Measurements from ENCODE around the gene ATXN7. TPM values are rescaled to one million over a fixed set of nuclear protein-coding genes. Genes with fewer than 3 reads are reported as not detected.

Gene ATXN7
- total and polyA plus RNA-seq, 2 of the 13 experiments (the other 11 are each of a cell fraction or from before 2014, with no cell fraction given): 13.8 to 20.0 TPM

- peaks cover 39% of the 10 kb centered on the region for H3K4me1 ChIP-seq (ENCODE audit: insufficient read depth, low read length)
- peaks cover 62% of the 10 kb centered on the region for H3K79me2 ChIP-seq (ENCODE audit: insufficient read depth, low read length)
- CTCF ChIA-PET (ENCODE audit: low intra/inter-chr PET ratio, low total read pairs): no interaction called here
- no peaks in the 10 kb centered on the region for H3K27me3 ChIP-seq (ENCODE audit: control insufficient read depth in 1 of 2, insufficient read depth in 2 of 2, low read length in 2 of 2)
- H3K9ac ChIP-seq (ENCODE audit: insufficient read depth, low read depth, low read length): no peak overlapping the region
- POLR2A ChIA-PET: interaction anchor here (1.4 to 2.6 kb wide), 2 partner anchors 8 to 64 kb away, joined by 4 to 11 read pairs; partner anchors contain the start of gene SCAANT1
- H3K36me3 ChIP-seq (replicated peaks in 1 of 2; ENCODE audit: control insufficient read depth in 1 of 2, insufficient read depth in 2 of 2, low read length in 2 of 2): peaks cover 9 to 13% of the 10 kb centered on the region in 2 experiments
- no TSS peak for BruUV-seq (replicated peaks)
- peak; percentile 25 for DNase-seq (ENCODE audit: low spot score)
- 78% methylated on average over 3 of the region's 3 CpGs for WGBS (ENCODE audit: low lambda C conversion rate)
- TF ChIP-seq ZNF263 (CRISPR knock-in tag; IDR thresholded peaks at IDR 0.05): no peak
- TF ChIP-seq FOXJ3 (CRISPR knock-in tag; IDR thresholded peaks at IDR 0.05; ENCODE audit: borderline replicate concordance): no peak
- no peak for TF ChIP-seq ZSCAN12 (CRISPR knock-in tag; IDR thresholded peaks at IDR 0.05)
- TF ChIP-seq ZBTB40 (IDR thresholded peaks at IDR 0.05): no peak
- no peak for TF ChIP-seq ZBTB40 (CRISPR knock-in tag; IDR thresholded peaks at IDR 0.05)
- TF ChIP-seq NR2C2 (CRISPR knock-in tag; IDR thresholded peaks at IDR 0.05; ENCODE audit: borderline replicate concordance): no peak
- no peak overlapping the region for H2AFZ ChIP-seq (ENCODE audit: low read length)
- peak overlapping the region; percentile 16 for H3K27ac ChIP-seq (ENCODE audit: extremely low read length, insufficient read depth, low read length)
- in situ Hi-C loops (cut with HindIII; ENCODE audit: extremely low pct_ligation_motif_present, low pct_unique_long_range_greater_than_20kb): no loop called here
- no peak overlapping the region for H3K4me2 ChIP-seq (ENCODE audit: low read depth, low read length)
- H3K9me3 ChIP-seq (ENCODE audit: low read length): no peaks in the 10 kb centered on the region
- ATAC-seq: peak; percentile 66
- no peaks in the 10 kb centered on the region for H4K20me1 ChIP-seq (ENCODE audit: insufficient read depth, low read length)
- no peak overlapping the region for H3K4me3 ChIP-seq (replicated peaks in 1 of 3; ENCODE audit: insufficient read depth in 1 of 3, low read depth in 2 of 3, low read length in 3 of 3)
- FAIRE-seq: no peak
- intact Hi-C loops (cut with micrococcal nuclease; ENCODE audit: unreplicated experiment): no loop called here
These were observed 112.1 kb downstream of the ATXN7 start for GRCh38 chr3:63975723-63976122.

Data from HepG2 (cell line).